SU-DHL-6 (cell line): ENCODE data around the gene ZNF831.

ENCODE experiments used
- CTCF ChIP-seq: fragments of 200-600 bp; sonication (generic); IDR thresholded peaks from one replicate; pipeline ENCODE4 v1.5.1; 2017; ENCODE audit warnings: antibody characterized with exemption, mild to moderate bottlenecking, low read length, moderate library complexity; ENCODE audit not compliant: insufficient read depth, poor library complexity, severe bottlenecking
- EZH2phosphoT487 ChIP-seq: fragments of 200-600 bp; sonication (generic), shearing (Covaris generic); conservative IDR thresholded peaks from 2 replicates; pipeline ENCODE4 v1.6.1; 2018; ENCODE audit warnings: mild to moderate bottlenecking, antibody characterized with exemption, low read length, moderate library complexity, mixed read lengths

GRCh38 chr20:59185809-59186208, 22.2 kb downstream of the ZNF831 start:
- no peak for TF ChIP-seq EZH2phosphoT487
- TF ChIP-seq CTCF: no peak
